Large intestine (tissue), 3 donors: ENCODE data around the gene SLCO1C1. TPM values are rescaled to one million over a fixed set of nuclear protein-coding genes. Genes with fewer than 3 reads are reported as not detected.
"Not testable (repeated sequence)": the region's sequence is repeated elsewhere in the genome, so short reads cannot be mapped to it uniquely, and the experiment has no call there.

Source experiments
- DNase-seq, 2 donors: peaks; one replicate each; pipeline versions ENCODE4 v3.0.0 to v3.0.0-alpha.2; 2013
- H3K27ac ChIP-seq: one replicate; pipeline ENCODE4 v1.5.1; 2013; ENCODE audit warnings: low read length
- H3K27me3 ChIP-seq: 2 replicates; pipeline ENCODE4 v1.6.1; 2013; ENCODE audit warnings: low read length; ENCODE audit not compliant: control insufficient read depth, insufficient read depth
- H3K36me3 ChIP-seq: 2 replicates; pipeline ENCODE4 v1.6.1; 2013; ENCODE audit warnings: low read length; ENCODE audit not compliant: control insufficient read depth, insufficient read depth
- H3K4me1 ChIP-seq: one replicate; pipeline ENCODE4 v1.6.1; 2013; ENCODE audit warnings: low read length; ENCODE audit not compliant: control insufficient read depth, insufficient read depth
- H3K4me3 ChIP-seq: one replicate; pipeline ENCODE4 v1.5.1; 2013; ENCODE audit warnings: low read length
- H3K9me3 ChIP-seq: one replicate; pipeline ENCODE4 v1.6.1; 2013; ENCODE audit warnings: mild to moderate bottlenecking, low read depth, low read length, moderate library complexity; ENCODE audit not compliant: control insufficient read depth
- WGBS: methylation state at CpG from one replicate; pipeline ENCODE4 v1.1.5; 2013; ENCODE audit warnings: low lambda C conversion rate; ENCODE audit not compliant: insufficient coverage; 5-methylcytosine and 5-hydroxymethylcytosine counted together
- polyA plus RNA-seq: library from polyadenylated mRNA; unstranded; fragments of 120-200 nt; gene quantifications from one replicate; pipeline ENCODE4 v1.2.1, GENCODE V29; 2013

The SLCO1C1 gene
- polyA plus RNA-seq, 1 donor, result 5.7 TPM

GRCh38 chr12:20779971-20780370, 84.8 kb downstream of the SLCO1C1 start:
- H3K27ac ChIP-seq, H3K4me1 ChIP-seq, H3K9me3 ChIP-seq, H3K36me3 ChIP-seq, H3K27me3 ChIP-seq, H3K4me3 ChIP-seq, DNase-seq: not testable (repeated sequence)
- WGBS, result no CpG with 5 or more reads among the region's 3 CpGs

- not testable (repeated sequence) for H3K27ac ChIP-seq, H3K9me3 ChIP-seq, H3K36me3 ChIP-seq, H3K27me3 ChIP-seq, H3K4me3 ChIP-seq, DNase-seq, H3K4me1 ChIP-seq
- no CpG with 5 or more reads among the region's 13 CpGs for WGBS
Measured at GRCh38 chr12:20783796-20784357, 88.7 kb downstream of the SLCO1C1 start.

- Histone ChIP-seq H3K27me3 (no peaks in the 10 kb centered on the region), H3K36me3 (no peaks in the 10 kb centered on the region), H3K9me3 (no peaks in the 10 kb centered on the region), H3K27ac (no peak overlapping the region), H3K4me1 (no peaks in the 10 kb centered on the region), H3K4me3 (no peak overlapping the region)
- WGBS, result no CpG with 5 or more reads among the region's 1 CpG
- DNase-seq, result no peak
Measured at GRCh38 chr12:20792971-20793370, 97.8 kb downstream of the SLCO1C1 start.

- H3K4me3 ChIP-seq, result no peak overlapping the region
- H3K36me3 ChIP-seq, result no peaks in the 10 kb centered on the region
- H3K27me3 ChIP-seq, result no peaks in the 10 kb centered on the region
- DNase-seq, result peak; percentile 9 to 42
- no peak overlapping the region for H3K27ac ChIP-seq
- no peaks in the 10 kb centered on the region for H3K4me1 ChIP-seq
- no peaks in the 10 kb centered on the region for H3K9me3 ChIP-seq
- WGBS, result 17% methylated on average over 1 of the region's 1 CpG
Measured at GRCh38 chr12:20798554-20798953, 103.4 kb downstream of the SLCO1C1 start.

GRCh38 chr12:20800160-20800559, 105.0 kb downstream of the SLCO1C1 start:
- DNase-seq, result no peak
- H3K4me1 ChIP-seq, result no peaks in the 10 kb centered on the region
- no peak overlapping the region for H3K27ac ChIP-seq
- H3K36me3 ChIP-seq, result no peaks in the 10 kb centered on the region
- no CpG with 5 or more reads among the region's 1 CpG for WGBS
- no peaks in the 10 kb centered on the region for H3K27me3 ChIP-seq
- no peaks in the 10 kb centered on the region for H3K9me3 ChIP-seq
- no peak overlapping the region for H3K4me3 ChIP-seq

- Histone ChIP-seq H3K9me3 (no peaks in the 10 kb centered on the region), H3K27me3 (no peaks in the 10 kb centered on the region), H3K36me3 (no peaks in the 10 kb centered on the region), H3K27ac (no peak overlapping the region), H3K4me3 (no peak overlapping the region), H3K4me1 (no peaks in the 10 kb centered on the region)
- DNase-seq, result no peak
Measured at GRCh38 chr12:20801035-20801434, 105.9 kb downstream of the SLCO1C1 start.

Other genes with a start within 250 kb of the SLCO1C1 start
- gene SLCO1B3, start 115.4 kb downstream of the SLCO1C1 start, polyA plus RNA-seq, result not detected